Fibroblast of lung (primary cell): ENCODE data around the gene BLOC1S1.
A peak's percentile ranks its signal among the peaks of the same experiment; 100 is the strongest.

ENCODE experiments used
- CTCF ChIP-seq, 2 donors: IDR thresholded peaks in 1 of 2; conservative IDR thresholded peaks in 1 of 2; 1 replicate in 1 of 2; 2 replicates in 1 of 2; pipeline ENCODE4 v1.5.1; 2011 to 2012; ENCODE audit warnings: low read length in 2 of 2, control low read depth in 1 of 2, inconsistent platforms in 1 of 2, low read depth in 1 of 2, mild to moderate bottlenecking in 1 of 2
- EZH2 ChIP-seq: IDR thresholded peaks from 2 replicates; pipeline ENCODE4 v1.5.1; 2012; ENCODE audit warnings: low read length, control low read depth, mild to moderate bottlenecking; ENCODE audit errors: missing control alignments

DNA sequence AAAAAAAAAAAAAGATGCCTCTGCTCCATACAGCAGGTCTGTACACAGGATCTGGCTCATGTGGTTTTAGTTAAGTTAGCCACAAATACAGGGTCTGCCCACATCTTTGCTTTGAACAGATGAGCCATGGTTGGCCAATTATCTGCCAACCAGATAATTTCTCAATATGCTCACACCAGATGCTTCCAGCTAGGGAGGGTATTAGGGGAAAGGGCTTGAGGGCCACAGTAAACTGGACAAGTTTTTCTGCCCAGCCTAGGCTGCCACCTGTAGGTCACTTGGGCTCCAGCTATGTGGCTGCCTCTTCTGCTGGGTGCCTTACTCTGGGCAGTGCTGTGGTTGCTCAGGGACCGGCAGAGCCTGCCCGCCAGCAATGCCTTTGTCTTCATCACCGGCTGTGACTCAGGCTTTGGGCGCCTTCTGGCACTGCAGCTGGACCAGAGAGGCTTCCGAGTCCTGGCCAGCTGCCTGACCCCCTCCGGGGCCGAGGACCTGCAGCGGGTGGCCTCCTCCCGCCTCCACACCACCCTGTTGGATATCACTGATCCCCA, 5.1 kb downstream of the BLOC1S1 start:
- TF ChIP-seq CTCF (conservative IDR thresholded peaks at IDR 0.05 in 1 of 2, IDR thresholded peaks at IDR 0.05 in 1 of 2; ENCODE audit: low read depth in 1 of 2, low read length in 2 of 2) (peak; percentile 40 to 57), EZH2 (no peak)
